IPS-18a (cell line): ENCODE measurements around the gene ABCB6.

Experiments used
- H3K27ac ChIP-seq: one replicate; pipeline ENCODE4 v1.5.1; 2013; ENCODE audit warnings: low read length
- H3K27me3 ChIP-seq: one replicate; pipeline ENCODE4 v1.6.1; 2013; ENCODE audit warnings: mild to moderate bottlenecking, low read length; ENCODE audit not compliant: control insufficient read depth, insufficient read depth
- H3K36me3 ChIP-seq: one replicate; pipeline ENCODE4 v1.6.1; 2013; ENCODE audit warnings: low read depth, low read length; ENCODE audit not compliant: control insufficient read depth
- H3K4me1 ChIP-seq: one replicate; pipeline ENCODE4 v1.6.1; 2013; ENCODE audit warnings: low read depth, low read length; ENCODE audit not compliant: control insufficient read depth
- H3K4me3 ChIP-seq: one replicate; pipeline ENCODE4 v1.5.1; 2013; ENCODE audit warnings: low read length
- H3K9ac ChIP-seq: one replicate; pipeline ENCODE4 v1.6.1; 2013; ENCODE audit warnings: mild to moderate bottlenecking, low read length, moderate library complexity
- H3K9me3 ChIP-seq: one replicate; pipeline ENCODE4 v1.6.1; 2013; ENCODE audit warnings: low read depth, low read length; ENCODE audit not compliant: control insufficient read depth

The ABCB6 gene

DNA sequence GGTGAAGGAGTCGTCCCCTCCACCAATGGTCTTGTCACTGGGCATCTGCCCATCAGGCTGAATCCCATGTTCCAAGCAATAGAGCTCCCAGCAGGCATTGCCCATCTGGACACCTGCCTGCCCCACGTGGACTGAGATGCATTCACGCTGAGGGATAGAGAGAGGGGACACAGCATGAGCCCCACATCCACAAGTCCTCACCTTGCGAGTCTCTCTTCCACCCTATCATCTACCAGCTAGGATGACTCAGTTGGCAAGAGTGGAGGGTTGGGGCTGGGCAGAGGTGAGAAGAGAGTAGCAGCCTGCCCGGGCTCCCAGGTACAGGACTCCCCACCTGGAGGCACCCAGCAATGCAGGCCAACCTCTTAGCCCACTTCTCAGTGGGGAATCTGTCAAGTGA, 33.3 kb upstream of the ABCB6 start:
- Histone ChIP-seq H3K27ac (no peak overlapping the region), H3K4me1 (peaks cover 10% of the 10 kb centered on the region), H3K36me3 (peaks cover 12% of the 10 kb centered on the region), H3K27me3 (peaks cover 59% of the 10 kb centered on the region), H3K4me3 (peak overlapping the region; percentile 62), H3K9ac (no peak overlapping the region), H3K9me3 (no peaks in the 10 kb centered on the region)

DNA sequence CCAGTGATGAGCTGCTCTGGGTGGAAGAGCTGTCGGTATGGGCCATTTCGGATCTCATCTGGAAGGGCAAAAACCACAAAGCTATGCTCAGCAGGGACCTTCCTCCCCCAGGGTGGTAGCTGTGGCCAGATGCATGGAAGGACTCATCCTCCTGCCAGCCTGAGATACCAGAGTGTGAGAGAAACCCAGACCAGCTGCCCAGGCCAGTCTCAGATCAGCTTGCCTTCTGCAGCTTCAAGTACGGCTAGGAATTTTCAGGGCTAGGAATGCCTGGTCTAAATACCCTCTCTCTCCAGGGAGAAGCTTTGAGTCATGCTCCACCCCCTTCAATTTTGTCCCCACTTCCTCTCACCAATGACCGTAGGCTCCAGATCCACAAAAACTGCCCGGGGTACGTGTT, 32.9 kb upstream of the ABCB6 start:
- no peak overlapping the region for H3K9ac ChIP-seq
- no peak overlapping the region for H3K27ac ChIP-seq
- no peaks in the 10 kb centered on the region for H3K9me3 ChIP-seq
- peaks cover 56% of the 10 kb centered on the region for H3K27me3 ChIP-seq
- H3K36me3 ChIP-seq = peaks cover 12% of the 10 kb centered on the region
- H3K4me1 ChIP-seq = peaks cover 10% of the 10 kb centered on the region
- no peak overlapping the region for H3K4me3 ChIP-seq

DNA sequence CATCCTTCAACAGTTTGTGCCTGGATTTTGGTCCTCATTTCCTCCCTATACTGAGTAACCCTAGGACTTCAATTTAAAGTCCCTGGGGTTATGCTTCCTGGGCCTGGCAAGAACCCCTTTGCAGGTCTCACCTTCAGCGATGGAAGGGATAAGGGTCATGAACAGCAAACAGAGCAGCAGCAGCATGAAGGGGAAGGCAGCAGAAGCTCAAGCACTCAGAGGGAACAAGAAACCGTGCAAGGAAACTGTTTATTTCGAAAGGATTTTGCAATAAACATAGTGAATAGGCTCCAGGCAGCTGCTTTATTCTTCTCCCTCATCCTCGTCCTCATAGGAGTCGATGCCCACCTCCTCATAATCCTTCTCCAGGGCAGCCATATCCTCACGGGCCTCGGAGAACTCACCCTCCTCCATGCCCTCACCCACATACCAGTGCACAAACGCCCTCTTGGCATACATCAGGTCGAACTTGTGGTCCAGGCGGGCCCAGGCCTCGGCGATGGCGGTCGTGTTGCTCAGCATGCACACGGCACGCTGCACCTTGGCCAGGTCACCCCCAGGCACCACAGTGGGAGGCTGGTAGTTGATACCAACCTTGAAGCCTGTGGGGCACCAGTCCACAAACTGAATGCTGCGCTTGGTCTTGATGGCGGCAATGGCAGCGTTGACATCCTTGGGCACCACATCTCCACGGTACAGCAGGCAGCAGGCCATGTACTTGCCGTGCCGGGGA, 31.5 kb upstream of the ABCB6 start:
- Histone ChIP-seq H3K9ac (no peak overlapping the region), H3K27ac (no peak overlapping the region), H3K36me3 (peaks cover 12% of the 10 kb centered on the region), H3K9me3 (no peaks in the 10 kb centered on the region), H3K4me1 (peaks cover 10% of the 10 kb centered on the region), H3K27me3 (peaks cover 42% of the 10 kb centered on the region), H3K4me3 (no peak overlapping the region)

DNA sequence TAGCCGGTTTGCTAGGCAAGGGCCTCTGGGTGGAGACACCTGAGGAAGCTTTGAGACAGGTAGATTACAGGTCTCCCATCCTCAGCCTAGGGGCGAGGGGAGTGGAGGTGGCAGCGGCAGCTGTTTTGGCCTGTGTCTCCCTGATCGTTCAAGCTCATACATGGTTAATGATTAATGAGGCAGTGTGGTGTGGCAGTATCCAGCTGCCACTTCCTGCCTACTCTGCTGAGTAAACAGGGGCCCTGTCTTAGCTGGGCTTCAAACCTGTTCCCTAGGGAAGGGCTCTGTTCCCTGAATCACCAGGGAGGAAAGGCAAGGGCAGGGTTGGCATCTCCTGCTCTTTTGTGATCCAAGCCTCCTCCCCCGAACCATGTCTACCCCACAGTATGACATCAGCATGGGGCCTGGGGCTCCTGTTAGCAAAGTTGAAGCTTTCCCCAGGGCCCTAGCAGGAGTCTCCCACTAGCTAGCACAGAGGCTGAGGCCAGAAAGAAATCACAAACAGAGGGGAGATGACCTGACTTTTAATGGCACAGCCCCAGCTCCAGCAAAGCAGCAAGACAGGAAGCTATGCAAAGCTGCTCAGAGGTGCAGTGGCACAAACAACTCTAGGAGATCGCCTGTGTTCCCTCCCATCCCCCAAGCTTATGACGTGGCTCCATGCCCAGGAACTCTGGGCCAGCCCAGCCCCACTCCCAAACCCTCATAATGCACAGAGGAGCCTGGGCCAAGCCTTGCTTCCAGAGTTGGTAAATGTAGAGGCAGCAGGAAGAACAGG, 30.6 kb upstream of the ABCB6 start:
- H3K27me3 ChIP-seq = peaks cover 34% of the 10 kb centered on the region
- H3K9ac ChIP-seq = no peak overlapping the region
- H3K36me3 ChIP-seq = peaks cover 12% of the 10 kb centered on the region
- peaks cover 14% of the 10 kb centered on the region for H3K4me1 ChIP-seq
- H3K27ac ChIP-seq = no peak overlapping the region
- no peaks in the 10 kb centered on the region for H3K9me3 ChIP-seq
- no peak overlapping the region for H3K4me3 ChIP-seq

DNA sequence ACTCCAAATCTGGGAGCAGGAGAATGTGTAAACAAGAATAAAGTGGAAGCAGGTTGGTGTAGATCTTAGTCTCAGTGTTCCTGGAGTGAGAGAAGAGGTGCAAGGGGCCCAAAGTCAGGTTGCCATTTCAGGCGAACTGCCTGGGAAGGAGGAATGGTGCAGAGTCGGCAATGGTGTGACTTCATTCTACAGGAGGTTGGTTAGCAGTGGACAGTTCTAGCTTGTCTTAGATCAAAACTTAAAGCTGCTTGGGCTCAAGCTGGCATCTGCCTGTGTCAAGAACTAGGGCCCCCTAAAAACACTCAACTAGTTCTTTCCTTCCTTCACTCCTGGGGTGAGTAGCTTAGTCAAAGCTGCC, 30.1 kb upstream of the ABCB6 start:
- Histone ChIP-seq H3K36me3 (peaks cover 12% of the 10 kb centered on the region), H3K4me1 (peaks cover 15% of the 10 kb centered on the region), H3K4me3 (no peak overlapping the region), H3K9me3 (no peaks in the 10 kb centered on the region), H3K27me3 (peaks cover 28% of the 10 kb centered on the region), H3K9ac (no peak overlapping the region), H3K27ac (no peak overlapping the region)

DNA sequence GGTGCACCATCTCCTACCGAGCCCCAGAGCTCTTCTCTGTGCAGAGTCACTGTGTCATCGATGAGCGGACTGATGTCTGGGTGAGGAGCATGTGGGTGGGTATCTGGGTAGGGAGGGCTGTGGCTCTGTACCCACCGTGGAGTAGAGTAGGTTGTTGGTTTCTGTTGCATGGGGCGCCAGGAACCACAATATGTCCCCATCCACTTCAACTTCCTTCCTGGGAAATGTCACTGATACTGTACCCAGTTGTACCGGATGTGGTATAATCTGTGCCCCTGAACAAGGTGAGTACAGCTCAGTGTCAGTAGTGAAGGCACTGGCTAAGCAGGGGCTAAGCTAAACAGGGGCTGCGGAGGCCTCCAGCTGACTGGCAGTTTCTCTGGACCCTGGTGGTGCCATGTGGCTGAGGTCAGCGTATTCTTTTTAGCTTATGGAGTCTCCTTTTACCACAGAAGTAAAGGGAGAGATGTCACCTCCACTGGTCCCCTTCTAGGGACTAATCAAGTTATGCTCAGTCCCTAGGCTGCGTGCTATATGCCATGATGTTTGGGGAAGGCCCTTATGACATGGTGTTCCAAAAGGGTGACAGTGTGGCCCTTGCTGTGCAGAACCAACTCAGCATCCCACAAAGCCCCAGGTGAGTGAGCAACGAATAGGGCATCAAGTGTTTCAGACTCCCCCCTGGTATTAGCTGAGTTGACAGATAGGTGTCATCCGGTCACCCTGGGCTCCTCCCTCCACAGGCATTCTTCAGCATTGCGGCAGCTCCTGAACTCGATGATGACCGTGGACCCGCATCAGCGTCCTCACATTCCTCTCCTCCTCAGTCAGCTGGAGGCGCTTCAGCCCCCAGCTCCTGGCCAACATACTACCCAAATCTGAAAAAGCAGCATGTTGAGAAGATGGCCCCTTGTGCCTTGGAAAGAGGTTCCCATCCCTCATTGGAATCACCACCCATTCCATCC, 29.2 kb upstream of the ABCB6 start:
- peaks cover 20% of the 10 kb centered on the region for H3K27me3 ChIP-seq
- peaks cover 12% of the 10 kb centered on the region for H3K36me3 ChIP-seq
- H3K4me3 ChIP-seq = no peak overlapping the region
- peaks cover 11% of the 10 kb centered on the region for H3K4me1 ChIP-seq
- H3K27ac ChIP-seq = no peak overlapping the region
- H3K9ac ChIP-seq = no peak overlapping the region
- H3K9me3 ChIP-seq = no peaks in the 10 kb centered on the region

DNA sequence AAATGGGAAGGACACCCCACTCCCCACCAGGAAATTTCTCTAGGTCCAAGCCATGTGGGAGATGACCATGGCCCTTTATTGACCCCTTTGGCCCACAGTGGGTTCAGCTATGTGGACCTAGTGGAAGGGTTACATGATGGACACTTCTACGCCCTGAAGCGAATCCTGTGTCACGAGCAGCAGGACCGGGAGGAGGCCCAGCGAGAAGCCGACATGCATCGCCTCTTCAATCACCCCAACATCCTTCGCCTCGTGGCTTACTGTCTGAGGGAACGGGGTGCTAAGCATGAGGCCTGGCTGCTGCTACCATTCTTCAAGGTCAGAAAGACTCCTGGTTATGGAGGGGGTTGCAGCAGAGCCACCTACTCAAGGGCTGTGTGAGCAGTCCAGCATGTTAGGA, 27.8 kb upstream of the ABCB6 start:
- Histone ChIP-seq H3K9ac (no peak overlapping the region), H3K9me3 (no peaks in the 10 kb centered on the region), H3K4me3 (peak overlapping the region; percentile 88), H3K4me1 (peaks cover 5% of the 10 kb centered on the region), H3K27me3 (peaks cover 6% of the 10 kb centered on the region), H3K27ac (no peak overlapping the region), H3K36me3 (peaks cover 12% of the 10 kb centered on the region)

DNA sequence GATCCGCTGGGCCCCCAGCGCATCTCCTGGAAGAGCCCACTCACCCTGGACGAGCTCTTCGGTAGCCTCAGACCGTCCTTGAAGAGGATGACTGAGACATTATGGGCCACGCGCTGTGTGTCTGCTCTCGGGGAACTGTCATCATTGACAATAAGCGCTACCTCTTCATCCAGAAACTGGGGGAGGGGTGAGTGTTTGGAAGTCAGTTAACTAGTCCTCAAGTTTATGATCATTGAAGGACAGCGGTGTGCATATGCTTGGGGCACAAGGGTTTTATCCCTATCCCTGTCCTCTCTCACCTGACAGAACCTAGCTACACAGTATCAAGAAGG, 27.1 kb upstream of the ABCB6 start:
- H3K9me3 ChIP-seq = no peaks in the 10 kb centered on the region
- peak overlapping the region; percentile 71 for H3K27ac ChIP-seq
- peak overlapping the region; percentile 88 for H3K4me3 ChIP-seq
- H3K9ac ChIP-seq = peak overlapping the region; percentile 90
- peaks cover 12% of the 10 kb centered on the region for H3K36me3 ChIP-seq
- H3K27me3 ChIP-seq = no peaks in the 10 kb centered on the region
- H3K4me1 ChIP-seq = peaks cover 5% of the 10 kb centered on the region

DNA sequence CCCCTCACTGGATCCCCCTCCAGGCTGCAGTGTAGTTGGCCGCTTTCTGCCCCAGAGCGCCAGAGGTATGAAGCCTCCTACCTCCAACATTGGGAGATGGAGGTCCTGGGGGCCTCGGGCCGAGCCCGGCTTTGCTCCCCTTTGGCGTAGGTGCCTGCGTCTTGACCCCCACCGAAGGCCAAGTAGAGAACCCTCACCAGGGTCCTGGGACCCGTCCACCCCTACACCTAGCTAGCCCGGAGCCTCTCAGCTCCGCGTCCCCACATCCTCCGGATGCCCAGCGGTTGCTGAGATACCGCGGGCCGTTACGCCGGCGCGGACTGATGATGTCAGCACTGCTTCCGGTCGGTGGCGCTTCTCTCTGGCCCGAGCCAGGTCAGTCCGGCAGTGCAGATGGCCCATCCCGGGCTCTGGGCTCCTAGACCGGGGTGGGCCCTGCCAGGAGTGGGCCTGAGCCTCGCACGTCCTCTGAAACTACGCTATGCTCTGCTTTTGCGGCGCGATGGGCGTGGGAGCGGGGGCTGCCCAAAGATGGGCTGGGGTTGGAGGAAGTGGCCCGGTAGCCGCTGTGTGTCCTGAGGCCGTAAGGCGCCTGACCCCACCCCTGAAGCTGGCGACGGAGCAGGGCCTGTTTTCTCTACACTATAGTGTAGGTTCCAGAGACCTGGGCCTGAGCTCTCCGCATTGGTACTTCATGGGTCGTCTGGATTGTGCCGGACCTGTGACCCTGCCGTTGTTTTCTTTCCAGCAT, 26.6 kb upstream of the ABCB6 start, which contains the start of the genes GLB1L and STK16:
Gene GLB1L, minus strand, starts transcription at position 297 of the 751 bp plus-strand sequence. CDS start 1,871 bp downstream, outside the sequence.
Gene STK16, plus strand, starts transcription at position 332 of the 751 bp plus-strand sequence. CDS start 521 bp downstream, outside the sequence.
- H3K36me3 ChIP-seq = peaks cover 8% of the 10 kb centered on the region
- no peaks in the 10 kb centered on the region for H3K9me3 ChIP-seq
- peaks cover 5% of the 10 kb centered on the region for H3K4me1 ChIP-seq
- no peaks in the 10 kb centered on the region for H3K27me3 ChIP-seq
- H3K9ac ChIP-seq = peak within 1 kb of the TSS; percentile 90
- H3K4me3 ChIP-seq = peak within 1 kb of the TSS; percentile 88
- peak within 1 kb of the TSS; percentile 71 for H3K27ac ChIP-seq

DNA sequence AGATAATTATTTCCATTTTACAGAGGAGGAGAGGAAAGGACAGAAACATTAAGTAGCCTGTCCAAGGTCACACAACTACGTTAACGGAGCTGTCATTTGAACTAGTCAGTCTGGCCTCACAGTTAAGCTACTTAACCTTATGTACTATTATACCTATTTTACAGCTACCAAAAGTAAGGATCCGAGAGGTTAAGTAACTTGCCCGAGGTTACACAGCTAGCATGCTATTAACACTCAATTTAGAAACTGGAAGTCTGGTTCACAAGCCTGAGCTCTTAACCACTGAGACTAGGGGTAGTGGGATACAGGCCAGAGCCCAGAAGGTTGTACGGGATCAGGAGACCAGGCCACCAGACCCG, 26.0 kb upstream of the ABCB6 start:
- peaks cover 5% of the 10 kb centered on the region for H3K4me1 ChIP-seq
- peaks cover 5% of the 10 kb centered on the region for H3K36me3 ChIP-seq
- peak overlapping the region; percentile 88 for H3K4me3 ChIP-seq
- peak overlapping the region; percentile 71 for H3K27ac ChIP-seq
- peak overlapping the region; percentile 90 for H3K9ac ChIP-seq
- H3K27me3 ChIP-seq = no peaks in the 10 kb centered on the region
- no peaks in the 10 kb centered on the region for H3K9me3 ChIP-seq
